CD4-positive, alpha-beta memory T cell (primary cell): Measurements from ENCODE around the gene NMNAT3. TPM values are rescaled to one million over a fixed set of nuclear protein-coding genes. Genes with fewer than 3 reads are reported as not detected.

ENCODE experiments used
- CTCF ChIA-PET: fragments of 350-600 bp; sonication (Branson Sonifier 250); formaldehyde crosslinking; loops from one replicate; lab custom pipeline; 2021; ENCODE audit warnings: inconsistent platforms; ENCODE audit not compliant: partially characterized antibody; lab: Charles Lee
- POLR2A ChIA-PET: fragments of 350-600 bp; sonication (Branson Sonifier 250); formaldehyde crosslinking; loops from one replicate; lab custom pipeline; 2021; ENCODE audit not compliant: partially characterized antibody; lab: Charles Lee
- DNase-seq, 5 donors: peaks; one replicate each; pipeline versions ENCODE4 v3.0.0 to v3.0.0-alpha.2; 2020 to 2022; ENCODE audit warnings: mixed read lengths in 1 of 5
- H3K27ac ChIP-seq: one replicate; pipeline ENCODE4 v1.7.0; 2013; ENCODE audit warnings: low read depth, low read length
- H3K27me3 ChIP-seq: 2 replicates; pipeline ENCODE4 v1.7.0; 2013; ENCODE audit warnings: mild to moderate bottlenecking, low read length, moderate library complexity; ENCODE audit not compliant: insufficient read depth
- H3K36me3 ChIP-seq: 2 replicates; pipeline ENCODE4 v1.7.0; 2013; ENCODE audit warnings: mild to moderate bottlenecking, low read length, moderate library complexity; ENCODE audit not compliant: insufficient read depth
- H3K4me1 ChIP-seq: 2 replicates; pipeline ENCODE4 v1.7.0; 2013; ENCODE audit warnings: mild to moderate bottlenecking, low read length, moderate library complexity; ENCODE audit not compliant: insufficient read depth
- H3K4me3 ChIP-seq, 2 donors: one replicate each; pipeline ENCODE4 v1.7.0; 2013; ENCODE audit warnings: low read length in 2 of 2, mild to moderate bottlenecking in 1 of 2
- H3K9me3 ChIP-seq, 2 donors: one replicate each; pipeline ENCODE4 v1.7.0; 2013; ENCODE audit warnings: low read length in 2 of 2, control low read depth in 1 of 2; ENCODE audit not compliant: control insufficient read depth in 1 of 2
- H3K27ac Mint-ChIP-seq, 7 donors: one replicate each; pipeline ENCODE4 v1.8.0; 2020 to 2021; ENCODE audit warnings: mixed read lengths in 7 of 7, mild to moderate bottlenecking in 6 of 7, inconsistent platforms in 3 of 7, moderate library complexity in 3 of 7
- H3K27me3 Mint-ChIP-seq, 2 donors: one replicate each; pipeline ENCODE4 v1.8.0; 2020 to 2021; ENCODE audit warnings: mixed read lengths in 2 of 2
- H3K36me3 Mint-ChIP-seq, 2 donors: one replicate each; pipeline ENCODE4 v1.8.0; 2020 to 2021; ENCODE audit warnings: mixed read lengths in 2 of 2, inconsistent platforms in 1 of 2, mild to moderate bottlenecking in 1 of 2
- H3K4me1 Mint-ChIP-seq, 4 donors: one replicate each; pipeline ENCODE4 v1.8.0; 2020 to 2021; ENCODE audit warnings: mixed read lengths in 4 of 4, mild to moderate bottlenecking in 1 of 4
- H3K4me3 Mint-ChIP-seq, 8 donors: one replicate each; pipeline ENCODE4 v1.8.0; 2020 to 2021; ENCODE audit warnings: mixed read lengths in 8 of 8, mild to moderate bottlenecking in 7 of 8, moderate library complexity in 6 of 8, inconsistent platforms in 3 of 8
- H3K9me3 Mint-ChIP-seq, 8 donors: one replicate each; pipeline ENCODE4 v1.8.0; 2020 to 2021; ENCODE audit warnings: mixed read lengths in 8 of 8, mild to moderate bottlenecking in 5 of 8, inconsistent platforms in 3 of 8, moderate library complexity in 1 of 8
- intact Hi-C: fragments of 100-400 bp; cut with micrococcal nuclease; formaldehyde crosslinking; loops from one replicate; pipeline ENCODE4 v1.15.1; 2023
- polyA plus RNA-seq, 2 donors: library from polyadenylated mRNA; unstranded; fragments of 300-500 nt; fragmentation: Illumina TruSeq; gene quantifications; one replicate each; pipeline ENCODE4 v1.2.3, GENCODE V29; 2021
- total RNA-seq, 2 experiments: library from RNA; stranded (reverse); gene quantifications; one replicate each; pipeline ENCODE4 v1.2.3, GENCODE V29; 2021

Gene NMNAT3
- total and polyA plus RNA-seq, 4 experiments from 2014 or later = 1.6 to 4.0 (median 2.2) TPM

DNA sequence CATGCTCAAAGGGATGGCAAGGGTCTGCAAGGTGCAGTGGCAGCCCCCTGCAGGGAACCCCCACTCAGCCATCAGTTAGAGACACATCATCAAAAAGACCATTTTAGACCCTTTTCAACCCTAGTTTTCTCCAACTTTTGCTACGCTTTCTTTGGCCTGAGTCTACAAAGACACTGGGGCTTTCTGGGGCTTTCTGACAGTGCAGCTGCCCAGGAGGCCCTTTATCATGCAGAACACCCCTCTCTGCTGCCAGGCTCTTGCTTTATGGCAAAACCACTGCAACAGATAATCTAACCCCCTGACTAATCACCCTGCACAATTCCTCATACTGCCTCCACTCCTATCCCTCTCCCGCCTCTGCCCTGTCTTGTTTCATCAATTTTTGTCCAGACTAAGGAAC, 2.4 kb downstream of the NMNAT3 start:
- Mint-ChIP-seq H3K4me3 (no peak overlapping the region), H3K36me3 (no peaks in the 10 kb centered on the region), H3K27me3 (peaks cover 0 to 3% of the 10 kb centered on the region in 2 donors), H3K9me3 (no peaks in the 10 kb centered on the region), H3K4me1 (peaks cover 4 to 9% (median 7%) of the 10 kb centered on the region in 4 donors), H3K27ac (no peak overlapping the region)
- Histone ChIP-seq H3K4me3 (no peak overlapping the region), H3K4me1 (peaks cover 5% of the 10 kb centered on the region), H3K27me3 (no peaks in the 10 kb centered on the region), H3K9me3 (no peaks in the 10 kb centered on the region), H3K27ac (no peak overlapping the region), H3K36me3 (no peaks in the 10 kb centered on the region)
- CTCF ChIA-PET = no interaction called here
- POLR2A ChIA-PET = interaction anchor here (0.6 kb wide), 1 partner anchor 285 kb away, joined by 3 read pairs; the partner anchor contains the start of gene COPB2
- intact Hi-C loops = loop anchor here (10.0 kb wide), 2 partner anchors 281 to 1491 kb away; partner anchors contain the start of gene ARMC8
- no peak for DNase-seq

DNA sequence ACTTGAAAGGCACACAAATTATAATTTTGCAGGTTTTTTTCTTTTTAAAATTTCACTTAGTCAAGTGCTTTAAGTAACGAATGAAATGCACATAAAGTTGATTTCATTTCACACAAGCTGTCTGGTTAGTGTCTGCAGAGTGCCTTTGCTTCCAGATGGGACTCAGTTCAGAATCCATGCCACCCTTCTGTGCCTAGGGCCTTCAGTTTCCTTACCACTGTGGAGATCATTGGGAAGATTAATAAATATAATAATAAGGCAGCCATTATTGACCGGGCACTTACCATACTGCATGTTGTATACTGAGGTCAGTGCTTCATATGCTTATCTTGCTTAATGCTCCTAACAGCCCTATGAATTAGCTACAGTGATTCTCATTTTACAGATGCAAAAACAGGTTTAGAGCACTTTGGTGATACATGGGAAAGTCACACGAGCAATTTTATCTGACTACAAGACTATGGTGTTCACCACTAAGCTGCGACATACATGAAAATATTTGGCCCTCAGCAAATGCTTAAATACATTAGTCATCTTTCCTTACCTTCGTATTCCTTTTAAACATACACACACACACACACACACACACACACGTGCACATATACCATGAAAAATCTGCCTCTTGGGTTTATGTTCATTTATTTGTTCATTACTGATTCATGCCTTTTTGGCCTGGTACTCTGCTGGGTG, 3.1 kb downstream of the NMNAT3 start:
- Histone ChIP-seq H3K27ac (no peak overlapping the region), H3K9me3 (no peaks in the 10 kb centered on the region), H3K4me3 (no peak overlapping the region), H3K27me3 (no peaks in the 10 kb centered on the region), H3K36me3 (no peaks in the 10 kb centered on the region), H3K4me1 (peaks cover 5% of the 10 kb centered on the region)
- Mint-ChIP-seq H3K27ac (no peak overlapping the region), H3K36me3 (no peaks in the 10 kb centered on the region), H3K4me3 (no peak overlapping the region), H3K27me3 (peaks cover 0 to 3% of the 10 kb centered on the region in 2 donors), H3K4me1 (peaks cover 4 to 9% (median 7%) of the 10 kb centered on the region in 4 donors), H3K9me3 (no peaks in the 10 kb centered on the region)
- DNase-seq = no peak
- ChIA-PET CTCF (no interaction called here), POLR2A (interaction anchor here (0.6 kb wide), 1 partner anchor 285 kb away, joined by 3 read pairs; the partner anchor contains the start of gene COPB2)
- intact Hi-C loops = loop anchor here (10.0 kb wide), 2 partner anchors 280 to 1490 kb away; partner anchors contain the start of gene ARMC8

- POLR2A ChIA-PET = no interaction called here
- H3K9me3 Mint-ChIP-seq = no peaks in the 10 kb centered on the region
- CTCF ChIA-PET = no interaction called here
- Histone ChIP-seq H3K27ac (no peak overlapping the region), H3K9me3 (no peaks in the 10 kb centered on the region), H3K4me3 (no peak overlapping the region), H3K27me3 (no peaks in the 10 kb centered on the region), H3K36me3 (no peaks in the 10 kb centered on the region), H3K4me1 (peaks cover 5% of the 10 kb centered on the region)
- H3K27ac Mint-ChIP-seq = no peak overlapping the region
- intact Hi-C loops = loop anchor here (10.0 kb wide), 2 partner anchors 278 to 1488 kb away; partner anchors contain the start of gene ARMC8
- no peak overlapping the region for H3K4me3 Mint-ChIP-seq
- H3K4me1 Mint-ChIP-seq = peaks cover 4 to 9% (median 6%) of the 10 kb centered on the region in 4 donors
- H3K36me3 Mint-ChIP-seq = no peaks in the 10 kb centered on the region
- H3K27me3 Mint-ChIP-seq = no peaks in the 10 kb centered on the region
- DNase-seq = no peak
These were observed 4.9 kb downstream of the NMNAT3 start for GRCh38 chr3:139672884-139673283.

DNA sequence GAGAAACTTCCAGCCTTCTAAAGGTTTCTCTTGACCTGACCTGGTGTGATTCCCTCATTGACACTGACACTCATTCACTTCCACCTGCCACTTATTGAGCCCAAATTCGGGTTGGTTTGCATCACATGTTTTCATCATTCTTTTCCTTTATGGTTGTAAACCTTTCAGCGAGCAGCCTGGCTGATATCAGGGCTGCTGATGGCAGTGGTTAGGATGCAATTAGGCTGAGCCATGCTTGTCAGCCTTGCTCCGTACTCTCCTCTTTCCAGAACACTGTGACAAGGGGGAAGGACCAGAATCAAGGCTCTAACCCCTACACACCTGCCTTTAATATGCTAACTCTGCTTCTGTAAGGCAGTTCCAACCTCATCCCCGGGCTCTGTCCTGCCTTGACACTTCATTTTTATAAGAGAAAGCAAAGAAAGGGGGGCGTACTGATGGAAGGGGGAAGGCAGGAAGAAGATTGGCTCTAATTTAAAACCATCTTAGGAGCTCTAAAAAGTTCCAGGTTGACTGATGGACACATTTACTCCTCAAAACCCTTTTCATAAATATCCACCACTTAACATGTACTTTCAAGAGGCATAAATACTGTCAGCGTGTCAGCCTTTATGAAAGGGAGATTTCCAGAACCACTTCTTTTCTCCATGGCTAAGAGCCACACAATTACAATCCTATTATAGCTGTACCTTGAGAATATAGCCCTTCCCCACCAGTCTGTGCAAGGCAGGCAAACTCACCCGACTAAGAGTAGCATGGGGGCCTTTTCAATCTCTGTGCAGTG, 5.7 kb downstream of the NMNAT3 start:
- no peak for DNase-seq
- no peak overlapping the region for H3K4me3 Mint-ChIP-seq
- Histone ChIP-seq H3K27ac (no peak overlapping the region), H3K36me3 (no peaks in the 10 kb centered on the region), H3K27me3 (no peaks in the 10 kb centered on the region), H3K4me3 (no peak overlapping the region), H3K9me3 (no peaks in the 10 kb centered on the region), H3K4me1 (peaks cover 1% of the 10 kb centered on the region)
- intact Hi-C loops = loop anchor here (10.0 kb wide), 2 partner anchors 277 to 1487 kb away; partner anchors contain the start of gene ARMC8
- no peaks in the 10 kb centered on the region for H3K9me3 Mint-ChIP-seq
- CTCF ChIA-PET = no interaction called here
- POLR2A ChIA-PET = no interaction called here
- H3K27me3 Mint-ChIP-seq = no peaks in the 10 kb centered on the region
- peaks cover 4 to 7% (median 5%) of the 10 kb centered on the region in 4 donors for H3K4me1 Mint-ChIP-seq
- H3K27ac Mint-ChIP-seq = no peak overlapping the region
- H3K36me3 Mint-ChIP-seq = no peaks in the 10 kb centered on the region

- H3K27me3 Mint-ChIP-seq = no peaks in the 10 kb centered on the region
- Histone ChIP-seq H3K4me1 (no peaks in the 10 kb centered on the region), H3K27me3 (no peaks in the 10 kb centered on the region), H3K9me3 (no peaks in the 10 kb centered on the region), H3K36me3 (no peaks in the 10 kb centered on the region), H3K4me3 (no peak overlapping the region), H3K27ac (no peak overlapping the region)
- H3K4me3 Mint-ChIP-seq = no peak overlapping the region
- ChIA-PET CTCF (no interaction called here), POLR2A (no interaction called here)
- intact Hi-C loops = loop anchor here (10.0 kb wide), 2 partner anchors 276 to 1486 kb away; partner anchors contain the start of gene ARMC8
- H3K27ac Mint-ChIP-seq = no peak overlapping the region
- H3K36me3 Mint-ChIP-seq = no peaks in the 10 kb centered on the region
- H3K9me3 Mint-ChIP-seq = no peaks in the 10 kb centered on the region
- DNase-seq = no peak
- no peaks in the 10 kb centered on the region for H3K4me1 Mint-ChIP-seq
These were observed 6.7 kb downstream of the NMNAT3 start for GRCh38 chr3:139671107-139671506.

DNA sequence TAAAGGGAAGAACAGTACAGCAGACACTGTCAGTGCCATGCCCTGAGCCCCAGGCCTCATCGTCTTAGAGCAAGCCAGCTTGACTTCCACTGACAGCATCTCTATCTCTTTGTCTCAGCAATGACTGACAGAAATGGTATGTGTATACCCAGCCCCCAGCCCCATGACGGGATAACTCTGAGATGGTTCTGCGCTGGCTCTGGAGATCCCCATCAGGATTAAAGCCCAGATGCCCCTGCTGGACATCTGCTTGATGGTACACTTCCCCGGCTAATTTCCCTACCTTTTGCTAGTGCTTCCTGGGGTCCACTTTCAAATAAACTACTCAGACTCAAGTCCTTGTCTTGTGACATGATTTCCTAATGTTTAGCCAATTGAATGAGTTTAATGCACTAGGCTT, 7.6 kb downstream of the NMNAT3 start:
- no peaks in the 10 kb centered on the region for H3K9me3 ChIP-seq
- intact Hi-C loops = loop anchor here (10.0 kb wide), 2 partner anchors 275 to 1485 kb away; partner anchors contain the start of gene ARMC8
- Mint-ChIP-seq H3K36me3 (no peaks in the 10 kb centered on the region), H3K4me1 (no peaks in the 10 kb centered on the region), H3K27ac (no peak overlapping the region), H3K4me3 (no peak overlapping the region), H3K9me3 (no peaks in the 10 kb centered on the region), H3K27me3 (no peaks in the 10 kb centered on the region)
- POLR2A ChIA-PET = no interaction called here
- H3K4me3 ChIP-seq = no peak overlapping the region
- H3K4me1 ChIP-seq = no peaks in the 10 kb centered on the region
- no peaks in the 10 kb centered on the region for H3K36me3 ChIP-seq
- CTCF ChIA-PET = no interaction called here
- DNase-seq = no peak
- no peaks in the 10 kb centered on the region for H3K27me3 ChIP-seq
- no peak overlapping the region for H3K27ac ChIP-seq

- H3K4me3 ChIP-seq = no peak overlapping the region
- no peaks in the 10 kb centered on the region for H3K36me3 ChIP-seq
- no peaks in the 10 kb centered on the region for H3K4me1 ChIP-seq
- H3K27me3 Mint-ChIP-seq = no peaks in the 10 kb centered on the region
- no peak overlapping the region for H3K27ac ChIP-seq
- ChIA-PET POLR2A (no interaction called here), CTCF (no interaction called here)
- H3K9me3 ChIP-seq = no peaks in the 10 kb centered on the region
- H3K4me3 Mint-ChIP-seq = no peak overlapping the region
- H3K27ac Mint-ChIP-seq = no peak overlapping the region
- no peaks in the 10 kb centered on the region for H3K27me3 ChIP-seq
- no peaks in the 10 kb centered on the region for H3K9me3 Mint-ChIP-seq
- H3K36me3 Mint-ChIP-seq = no peaks in the 10 kb centered on the region
- no peak for DNase-seq
- intact Hi-C loops = no loop called here
- no peaks in the 10 kb centered on the region for H3K4me1 Mint-ChIP-seq
These were observed 9.4 kb downstream of the NMNAT3 start for GRCh38 chr3:139668332-139668731.
